Activated CD4-positive, alpha-beta T cell treated with anti-CD3 and anti-CD28 coated beads for 4 hours (primary cell): Measurements from ENCODE around the gene NDUFA8.
"Not testable (repeated sequence)": the region's sequence is repeated elsewhere in the genome, so short reads cannot be mapped to it uniquely, and the experiment has no call there.

ENCODE experiments used
- DNase-seq, 2 donors: peaks; one replicate each; pipeline ENCODE4 v3.0.0-alpha.2; 2020

NDUFA8 gene

GRCh38 chr9:122119166-122119521, 40.4 kb downstream of the NDUFA8 start:
- DNase-seq, result no peak

DNA sequence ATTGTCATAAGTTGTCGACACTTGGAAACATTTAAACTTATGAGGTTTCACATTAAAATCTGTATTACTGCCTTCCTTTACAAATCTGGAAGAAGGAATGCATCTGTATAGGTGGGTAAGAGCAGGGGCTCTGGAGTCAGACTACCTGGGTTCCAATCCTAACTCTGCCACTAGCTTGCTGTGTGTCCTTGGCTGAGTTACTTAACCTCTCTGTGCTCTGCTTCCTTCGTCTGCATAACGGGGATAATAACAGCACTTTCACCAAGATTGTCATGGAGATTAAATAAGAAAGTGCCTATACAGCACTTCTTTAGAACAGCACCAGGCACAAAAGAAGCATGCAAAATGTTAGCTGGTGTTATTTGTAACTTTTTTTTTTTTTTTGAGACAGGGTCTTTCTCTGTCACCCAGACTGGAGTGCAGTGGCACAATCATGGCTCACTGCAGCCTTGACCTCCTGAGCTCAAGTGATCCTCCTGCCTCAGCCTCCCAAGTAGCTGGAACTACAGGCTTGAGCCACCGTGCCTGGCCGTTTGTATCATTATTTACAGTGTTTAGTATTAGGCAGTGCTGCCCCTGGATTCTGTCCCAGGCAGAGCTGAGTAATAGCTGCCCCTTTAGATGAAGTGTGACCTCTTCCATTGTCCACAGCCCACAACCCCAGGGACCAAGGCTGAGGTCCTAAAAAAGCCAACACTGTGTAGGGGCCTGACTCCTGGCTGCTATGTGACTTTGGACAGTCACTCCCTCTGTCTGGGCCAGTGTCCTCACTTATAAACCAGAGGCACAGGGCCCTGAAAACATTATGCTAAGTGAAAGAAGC, 41.0 kb downstream of the NDUFA8 start:
- no peak for DNase-seq

GRCh38 chr9:122117241-122117640, 42.3 kb downstream of the NDUFA8 start:
- DNase-seq, result not testable (repeated sequence)

DNA sequence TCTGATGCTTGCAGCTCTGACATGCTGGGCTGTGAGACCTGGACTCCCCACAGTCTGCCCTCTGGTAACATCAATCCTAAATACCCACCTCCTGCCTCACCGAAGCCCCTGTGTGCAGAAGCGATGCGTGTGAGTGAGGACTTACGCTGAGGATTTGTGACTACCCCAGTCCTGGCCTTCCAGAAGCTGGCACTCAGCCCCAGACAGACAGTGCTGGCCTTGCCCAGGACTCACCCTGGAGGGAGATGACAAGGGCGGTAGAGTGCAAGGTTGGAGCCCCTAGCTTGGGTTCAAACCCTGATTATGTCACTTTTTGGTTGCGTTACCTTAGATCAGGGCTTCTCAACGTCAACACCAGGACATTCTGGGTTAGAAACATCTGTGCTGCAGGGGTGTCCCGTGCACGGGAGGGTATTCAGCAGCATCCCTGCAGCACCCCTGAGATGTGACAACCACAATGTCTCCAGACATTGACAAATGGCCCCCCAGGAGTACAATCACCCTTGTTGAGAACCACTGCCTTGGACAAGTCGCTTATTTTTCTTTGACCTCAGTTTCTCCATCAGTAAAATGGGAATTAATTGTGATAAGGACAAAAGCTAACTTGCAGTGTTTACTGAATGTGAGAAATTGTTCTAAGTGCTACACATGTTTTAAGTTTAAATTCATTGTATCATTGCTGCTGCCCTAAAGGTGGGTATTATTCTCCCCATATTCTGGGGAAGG, 43.0 kb downstream of the NDUFA8 start:
- DNase-seq, result no peak

DNA sequence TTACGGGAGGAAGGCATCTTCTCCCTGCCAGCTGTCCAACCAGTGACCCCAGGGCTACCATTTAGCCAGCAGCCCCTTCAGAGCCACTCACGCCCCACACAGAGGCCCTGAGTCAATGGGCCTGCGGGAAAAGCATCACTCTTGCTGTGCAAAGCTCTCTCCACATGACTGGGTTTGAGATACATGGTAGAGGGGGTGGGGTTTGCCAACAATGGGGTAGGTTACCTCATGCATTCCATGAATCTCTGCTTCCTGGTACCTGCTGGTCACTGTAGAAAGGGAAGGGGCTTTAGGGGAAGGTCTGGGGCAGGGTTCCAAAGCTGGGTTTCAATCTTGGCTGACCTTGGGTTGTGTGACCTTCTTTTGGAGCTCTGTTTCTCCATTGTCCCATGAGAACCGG, 43.5 kb downstream of the NDUFA8 start:
- DNase-seq, result no peak

DNA sequence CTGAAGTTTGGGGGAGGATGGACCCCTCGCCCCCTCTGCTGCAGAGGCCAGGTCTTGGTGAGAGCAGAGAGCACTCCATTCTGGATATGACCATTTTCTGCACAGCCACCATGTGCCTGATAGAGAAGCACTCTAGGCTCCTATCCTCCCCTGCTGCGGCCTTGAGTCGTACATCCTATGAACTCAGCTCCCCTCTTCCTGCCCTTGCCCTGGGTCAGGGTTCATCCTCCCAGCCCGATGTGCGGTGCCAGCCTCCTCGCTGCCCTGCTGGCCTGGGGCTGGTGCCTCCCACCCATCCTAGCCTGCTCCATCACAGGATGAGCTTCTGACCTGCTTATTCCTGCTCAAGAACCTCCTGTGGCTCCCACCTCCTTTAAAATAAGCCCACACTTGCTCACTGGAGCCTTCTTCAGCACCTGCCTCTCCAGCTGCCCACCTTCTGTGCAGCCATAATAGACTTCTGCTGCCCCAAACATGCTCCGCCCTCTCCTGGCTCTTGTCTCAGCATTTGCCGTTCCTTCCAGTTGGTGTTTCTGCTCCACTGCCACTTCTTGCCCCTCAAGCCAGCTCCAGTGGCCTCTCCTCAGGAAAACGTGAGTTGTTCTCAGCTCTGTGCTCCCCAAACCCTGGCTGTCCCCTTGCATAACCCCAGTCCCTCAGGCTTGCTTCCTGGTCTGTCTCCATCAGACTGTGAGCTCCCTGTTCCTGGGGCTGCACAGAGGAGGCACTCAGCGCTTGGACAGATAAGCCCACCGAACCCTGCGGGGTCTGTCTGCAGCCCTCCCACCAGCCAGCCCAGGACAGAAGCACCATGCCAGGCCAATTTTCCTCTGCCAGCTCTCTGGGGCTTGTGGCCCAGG, 44.2 kb downstream of the NDUFA8 start:
- no peak for DNase-seq

GRCh38 chr9:122113574-122113973, 46.0 kb downstream of the NDUFA8 start:
- no peak for DNase-seq

- no peak for DNase-seq
Observed at GRCh38 chr9:122112238-122112637, 47.3 kb downstream of the NDUFA8 start.

GRCh38 chr9:122111413-122112085, 48.0 kb downstream of the NDUFA8 start:
- DNase-seq, result no peak

- no peak for DNase-seq
Observed at GRCh38 chr9:122110100-122110833, 49.3 kb downstream of the NDUFA8 start.

GRCh38 chr9:122109035-122109813, 50.4 kb downstream of the NDUFA8 start:
- no peak for DNase-seq

DNA sequence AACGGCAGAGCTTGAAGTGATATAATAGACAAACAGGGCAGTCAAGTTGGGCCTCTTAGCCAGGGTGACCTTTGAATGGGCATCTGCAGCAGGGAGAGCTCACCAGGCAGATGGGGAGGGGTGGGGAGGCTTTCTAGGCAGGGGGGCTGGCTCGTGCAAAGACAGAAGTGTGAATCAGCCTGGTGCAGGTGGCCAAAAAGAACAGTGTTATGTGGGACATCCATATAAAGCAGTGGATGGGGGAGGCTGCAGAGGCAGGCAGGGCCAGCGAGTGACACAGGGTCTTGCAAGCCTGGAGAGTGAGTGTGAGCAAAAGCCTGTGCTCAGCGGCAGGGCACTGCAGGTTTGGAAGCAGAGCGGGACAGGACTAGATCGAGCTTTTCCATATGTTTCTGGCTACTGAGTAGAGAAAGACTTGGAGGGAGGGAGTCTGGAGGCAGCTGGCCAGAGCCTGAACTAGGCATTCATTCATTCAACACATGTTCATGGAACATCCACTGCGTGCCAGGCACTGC, 52.2 kb downstream of the NDUFA8 start:
- DNase-seq, result no peak

DNA sequence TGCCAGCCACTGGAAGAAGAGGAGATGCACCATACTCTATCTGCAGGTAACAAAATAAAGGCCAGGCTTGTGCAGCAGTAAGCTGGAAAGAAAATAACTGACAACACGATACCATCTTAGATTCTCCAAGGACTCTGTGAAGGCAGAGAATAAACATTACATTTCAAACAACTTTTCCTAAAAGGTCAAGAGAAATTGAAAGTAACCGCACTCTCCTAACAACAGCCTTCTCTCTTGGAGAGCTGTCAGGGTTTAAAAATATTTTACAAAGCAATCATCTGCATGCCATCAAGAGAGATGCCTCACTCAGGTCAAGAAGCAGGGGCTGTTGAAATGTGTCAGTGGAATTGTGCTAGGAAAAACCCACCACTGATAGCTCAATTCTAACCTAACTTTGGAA, 53.0 kb downstream of the NDUFA8 start:
- DNase-seq, result no peak

DNA sequence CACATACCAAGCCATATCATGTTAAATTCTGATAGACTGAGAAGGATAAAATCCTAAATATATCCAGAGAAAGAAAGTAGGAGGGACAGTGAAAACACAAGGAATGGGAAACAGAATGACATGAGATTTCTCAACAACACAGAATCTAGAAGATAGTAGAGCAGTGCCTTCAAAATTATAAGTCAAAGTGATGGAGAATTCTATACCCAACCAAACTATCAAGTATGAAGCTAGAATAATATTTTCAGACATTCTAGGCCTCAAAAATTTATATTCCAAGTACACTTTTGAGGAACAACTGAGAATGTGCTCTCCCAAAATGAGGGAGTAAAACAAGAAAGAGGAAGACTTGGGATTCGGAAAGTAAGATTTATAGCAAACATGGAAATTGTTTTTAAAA, 55.6 kb downstream of the NDUFA8 start:
- no peak for DNase-seq

DNA sequence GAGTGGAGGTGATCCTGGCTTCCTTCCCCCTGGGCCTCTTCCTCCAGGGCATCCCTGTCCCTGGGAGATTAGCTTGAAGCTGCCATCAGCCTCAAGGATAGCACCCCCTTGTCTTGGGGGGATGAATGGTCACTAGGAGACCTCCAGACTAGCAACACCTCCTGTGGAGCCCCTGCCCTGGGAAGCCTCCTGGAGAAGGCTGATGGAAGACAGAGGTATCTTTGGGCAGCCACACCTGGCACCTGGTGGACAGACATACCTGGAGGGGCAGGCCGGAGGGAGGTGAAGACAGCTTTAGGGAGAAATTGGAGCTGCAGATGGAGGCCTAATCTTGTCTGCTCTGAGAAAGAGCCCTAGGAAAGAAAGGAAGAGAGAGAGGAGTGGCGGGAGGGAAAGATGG, 57.4 kb downstream of the NDUFA8 start:
- no peak for DNase-seq

GRCh38 chr9:122100756-122101155, 58.8 kb downstream of the NDUFA8 start:
- no peak for DNase-seq

GRCh38 chr9:122099271-122099869, 60.2 kb downstream of the NDUFA8 start:
- DNase-seq, result peak; percentile 73 to 79

GRCh38 chr9:122097679-122098315, 61.8 kb downstream of the NDUFA8 start:
- DNase-seq, result no peak

DNA sequence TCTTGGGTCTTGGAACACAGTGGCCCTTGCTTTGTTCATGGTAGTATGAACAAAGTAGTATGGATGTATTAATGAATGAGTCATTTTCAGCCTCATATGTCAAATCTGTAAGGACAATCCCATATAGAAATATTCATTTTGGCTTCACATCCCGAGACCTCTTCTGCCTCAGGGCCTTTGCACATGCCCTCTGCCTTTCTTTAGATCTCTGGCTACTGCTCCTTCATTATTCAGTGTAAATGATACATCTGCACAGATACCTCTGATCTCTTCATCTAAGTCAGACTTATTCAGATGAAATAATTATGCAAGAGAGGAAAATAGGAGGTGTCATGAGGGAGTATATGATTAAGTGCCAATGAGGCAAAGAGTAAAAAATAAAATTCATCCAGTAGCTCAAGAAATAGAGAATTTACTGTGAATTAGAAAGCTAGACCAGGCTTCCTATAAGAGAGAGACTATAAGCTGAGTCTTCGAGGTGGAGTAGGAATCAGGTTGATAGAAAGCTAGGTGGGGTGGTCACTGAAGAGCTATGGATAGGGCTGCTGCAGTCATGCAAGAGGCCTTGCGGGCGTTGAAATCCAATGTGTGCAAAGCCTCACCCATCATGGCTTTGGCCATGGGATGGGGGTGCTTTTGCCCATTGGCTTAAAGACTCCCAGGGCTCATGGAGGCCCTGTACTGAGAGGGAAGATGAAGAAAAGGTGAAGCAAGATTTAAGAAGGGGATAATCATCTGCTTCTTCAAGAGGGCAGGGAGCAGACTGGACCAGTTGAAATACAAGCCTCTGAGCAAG, 62.8 kb downstream of the NDUFA8 start:
- DNase-seq, result no peak
